ENCODE measurements around the gene CFTR.

DNA sequence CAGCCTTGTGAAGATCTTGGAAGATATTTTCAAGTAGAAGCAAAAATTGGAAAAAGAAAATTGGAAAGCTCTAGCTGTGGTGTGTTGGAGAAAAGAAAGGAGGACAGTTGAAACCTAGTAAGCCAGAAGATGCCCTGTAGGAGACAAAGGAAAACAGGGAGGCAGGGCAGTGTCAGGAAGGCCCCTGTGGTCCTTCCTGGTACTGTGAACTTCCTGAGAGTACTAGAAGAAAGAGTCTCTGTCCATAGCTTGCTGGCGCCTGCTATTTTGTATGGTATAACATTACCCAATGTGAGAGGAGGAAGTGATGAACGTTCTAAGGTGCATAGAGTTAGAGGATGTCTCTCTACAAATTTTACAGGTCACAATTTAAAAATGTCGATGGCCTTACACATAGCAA is 210.3 kb downstream of the CFTR start:
- TF ChIP-seq, protein P1, sequence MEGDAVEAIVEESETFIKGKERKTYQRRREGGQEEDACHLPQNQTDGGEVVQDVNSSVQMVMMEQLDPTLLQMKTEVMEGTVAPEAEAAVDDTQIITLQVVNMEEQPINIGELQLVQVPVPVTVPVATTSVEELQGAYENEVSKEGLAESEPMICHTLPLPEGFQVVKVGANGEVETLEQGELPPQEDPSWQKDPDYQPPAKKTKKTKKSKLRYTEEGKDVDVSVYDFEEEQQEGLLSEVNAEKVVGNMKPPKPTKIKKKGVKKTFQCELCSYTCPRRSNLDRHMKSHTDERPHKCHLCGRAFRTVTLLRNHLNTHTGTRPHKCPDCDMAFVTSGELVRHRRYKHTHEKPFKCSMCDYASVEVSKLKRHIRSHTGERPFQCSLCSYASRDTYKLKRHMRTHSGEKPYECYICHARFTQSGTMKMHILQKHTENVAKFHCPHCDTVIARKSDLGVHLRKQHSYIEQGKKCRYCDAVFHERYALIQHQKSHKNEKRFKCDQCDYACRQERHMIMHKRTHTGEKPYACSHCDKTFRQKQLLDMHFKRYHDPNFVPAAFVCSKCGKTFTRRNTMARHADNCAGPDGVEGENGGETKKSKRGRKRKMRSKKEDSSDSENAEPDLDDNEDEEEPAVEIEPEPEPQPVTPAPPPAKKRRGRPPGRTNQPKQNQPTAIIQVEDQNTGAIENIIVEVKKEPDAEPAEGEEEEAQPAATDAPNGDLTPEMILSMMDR (IDR thresholded peaks at IDR 0.05), result no peak
- no peak for TF ChIP-seq POLR2A (IDR thresholded peaks at IDR 0.05)

Measured in Peyer's patch (tissue), 4 donors.